Caco-2 (cell line): ENCODE results near the gene FBXW10B. TPM values are rescaled to one million over a fixed set of nuclear protein-coding genes. Genes with fewer than 3 reads are reported as not detected.
"Not testable (repeated sequence)": the region's sequence is repeated elsewhere in the genome, so short reads cannot be mapped to it uniquely, and the experiment has no call there.

Experiments
- BruUV-seq: library from RNA; stranded (reverse); fragments of 400-500 nt; replicated peaks from 2 replicates; lab custom pipeline; 2021; lab: Mats Ljungman, UMichigan
- CTCF ChIA-PET: fragments of 300-600 bp; sonication (Branson Sonifier 250); formaldehyde crosslinking; loops from one replicate; lab custom pipeline; 2022; ENCODE audit warnings: antibody characterized with exemption; lab: Charles Lee
- POLR2A ChIA-PET: fragments of 300-600 bp; sonication (Branson Sonifier 250); formaldehyde crosslinking; loops from one replicate; lab custom pipeline; 2022; ENCODE audit warnings: antibody characterized with exemption; lab: Charles Lee
- DNase-seq, 2 experiments: peaks; one replicate each; pipeline versions ENCODE4 v3.0.0 to v3.0.0-alpha.2; 2020 to 2022
- H3K27me3 ChIP-seq: replicated peaks from 2 replicates; pipeline ENCODE4 v1.6.0; 2011; ENCODE audit warnings: low read length; ENCODE audit not compliant: control insufficient read depth, insufficient read depth
- H3K36me3 ChIP-seq: 2 replicates; pipeline ENCODE4 v1.5.1; 2011; ENCODE audit warnings: low read length; ENCODE audit not compliant: control insufficient read depth, insufficient read depth
- H3K4me1 ChIP-seq: fragments of 250-450 bp; sonication (Bioruptor Pico); 2 replicates; pipeline ENCODE4 v1.5.1; 2020; ENCODE audit warnings: mild to moderate bottlenecking
- H3K4me3 ChIP-seq: 2 replicates; pipeline ENCODE4 v1.5.1; 2011; ENCODE audit warnings: low read depth, mild to moderate bottlenecking, control low read depth, low read length
- H3K9me3 ChIP-seq: fragments of 250-450 bp; sonication (Bioruptor Pico); 2 replicates; pipeline ENCODE4 v1.5.1; 2020; ENCODE audit warnings: mild to moderate bottlenecking, moderate library complexity
- H3K27ac Mint-ChIP-seq: one replicate; pipeline ENCODE4 v1.8.0; 2022; ENCODE audit warnings: mixed read lengths; ENCODE audit not compliant: unreplicated experiment
- H3K27me3 Mint-ChIP-seq: one replicate; pipeline ENCODE4 v1.8.0; 2022; ENCODE audit warnings: mixed read lengths; ENCODE audit not compliant: insufficient read depth, unreplicated experiment
- H3K36me3 Mint-ChIP-seq: one replicate; pipeline ENCODE4 v1.8.0; 2022; ENCODE audit warnings: mild to moderate bottlenecking, mixed read lengths; ENCODE audit not compliant: insufficient read depth, unreplicated experiment
- H3K4me1 Mint-ChIP-seq: one replicate; pipeline ENCODE4 v1.8.0; 2022; ENCODE audit warnings: low read depth, mixed read lengths; ENCODE audit not compliant: unreplicated experiment
- H3K4me3 Mint-ChIP-seq: one replicate; pipeline ENCODE4 v1.8.0; 2022; ENCODE audit warnings: mild to moderate bottlenecking, moderate library complexity, mixed read lengths; ENCODE audit not compliant: unreplicated experiment
- H3K9me3 Mint-ChIP-seq: one replicate; pipeline ENCODE4 v1.8.0; 2022; ENCODE audit warnings: mixed read lengths; ENCODE audit not compliant: unreplicated experiment
- intact Hi-C: fragments of 100-400 bp; cut with micrococcal nuclease; formaldehyde crosslinking; loops from one replicate; pipeline ENCODE4 v1.10.0; 2022; ENCODE audit not compliant: unreplicated experiment
- total RNA-seq: library from RNA; stranded (reverse); gene quantifications from 2 replicates; pipeline ENCODE4 v1.2.3, GENCODE V29; 2022

FBXW10B gene
- total RNA-seq, 1 experiment from 2014 or later, result not detected

DNA sequence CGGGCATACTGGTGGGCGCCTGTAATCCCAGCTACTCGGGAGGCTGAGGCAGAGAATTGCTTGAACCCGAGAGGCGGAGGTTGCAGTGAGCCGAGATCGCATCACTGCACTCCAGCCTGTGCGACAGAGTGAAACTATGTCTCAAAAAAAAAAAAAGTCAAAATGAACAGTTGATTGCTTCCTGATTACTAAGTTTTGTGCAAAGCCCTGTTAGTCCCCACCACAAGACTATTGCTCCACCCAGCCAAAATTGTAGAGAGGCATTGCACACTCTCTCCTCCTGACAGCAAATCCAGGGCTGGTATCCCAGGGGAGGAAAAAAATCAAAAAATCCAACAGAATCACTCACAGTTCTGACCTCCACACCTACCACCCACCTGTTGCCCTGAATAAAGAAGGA lies 26.5 kb downstream of the FBXW10B start:
- H3K4me3 Mint-ChIP-seq, CTCF ChIA-PET, H3K4me3 ChIP-seq, POLR2A ChIA-PET, H3K36me3 ChIP-seq, BruUV-seq, H3K9me3 Mint-ChIP-seq, H3K4me1 Mint-ChIP-seq, H3K27me3 Mint-ChIP-seq, H3K36me3 Mint-ChIP-seq, H3K4me1 ChIP-seq, H3K9me3 ChIP-seq, H3K27me3 ChIP-seq, intact Hi-C loops, DNase-seq, H3K27ac Mint-ChIP-seq: not testable (repeated sequence)

DNA sequence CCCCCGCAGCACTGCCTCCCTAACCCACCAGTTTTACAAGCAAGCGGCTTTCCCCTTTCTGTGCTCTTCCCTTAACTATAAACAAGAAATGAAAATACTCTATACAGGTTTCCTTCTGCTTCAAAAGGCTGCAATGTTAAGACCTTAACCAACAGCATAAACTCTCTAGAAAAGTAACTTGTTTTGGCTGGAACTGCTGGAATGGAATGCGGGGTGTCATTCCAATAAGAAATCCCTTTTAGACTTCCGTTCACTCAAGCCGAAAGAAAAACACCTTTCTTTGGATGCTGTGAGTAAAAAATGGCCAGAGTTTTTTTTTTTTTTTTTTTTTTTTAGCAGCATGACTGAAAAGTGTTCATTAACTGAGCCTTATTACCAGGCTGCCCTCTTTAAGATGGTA lies 27.5 kb downstream of the FBXW10B start:
- CTCF ChIA-PET, intact Hi-C loops, H3K9me3 ChIP-seq, H3K9me3 Mint-ChIP-seq, DNase-seq, H3K27ac Mint-ChIP-seq, H3K36me3 Mint-ChIP-seq, POLR2A ChIA-PET, BruUV-seq, H3K4me3 Mint-ChIP-seq, H3K4me1 Mint-ChIP-seq, H3K27me3 Mint-ChIP-seq, H3K4me1 ChIP-seq, H3K4me3 ChIP-seq, H3K36me3 ChIP-seq, H3K27me3 ChIP-seq: not testable (repeated sequence)

DNA sequence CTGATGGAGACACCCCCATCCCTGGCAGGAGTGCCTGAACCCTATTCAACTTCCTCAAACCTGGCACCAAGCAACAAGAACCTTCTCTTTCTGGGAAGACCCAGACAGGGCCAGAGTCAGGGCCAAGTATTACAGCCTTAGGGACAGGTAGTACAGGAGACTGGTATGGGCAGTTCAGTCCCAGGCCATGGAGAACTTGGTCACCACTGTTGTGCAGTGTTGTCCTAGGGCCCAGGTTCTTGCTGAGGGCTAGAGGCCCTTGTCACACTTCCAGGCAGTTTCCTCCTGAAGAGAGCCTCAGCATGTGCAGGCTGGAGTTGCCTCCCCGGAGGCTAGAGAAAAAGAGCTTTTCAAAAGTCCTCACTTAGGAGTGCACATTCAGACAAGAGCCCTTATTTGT lies 28.7 kb downstream of the FBXW10B start:
- H3K36me3 Mint-ChIP-seq, CTCF ChIA-PET, POLR2A ChIA-PET, H3K27me3 ChIP-seq, H3K27ac Mint-ChIP-seq, H3K9me3 Mint-ChIP-seq, H3K4me3 ChIP-seq, H3K4me1 Mint-ChIP-seq, BruUV-seq, intact Hi-C loops, H3K4me3 Mint-ChIP-seq, DNase-seq, H3K9me3 ChIP-seq, H3K36me3 ChIP-seq, H3K4me1 ChIP-seq, H3K27me3 Mint-ChIP-seq: not testable (repeated sequence)

- H3K4me3 Mint-ChIP-seq, H3K27ac Mint-ChIP-seq, H3K36me3 ChIP-seq, H3K4me1 ChIP-seq, H3K27me3 Mint-ChIP-seq, H3K4me3 ChIP-seq, intact Hi-C loops, H3K36me3 Mint-ChIP-seq, CTCF ChIA-PET, BruUV-seq, H3K27me3 ChIP-seq, H3K9me3 ChIP-seq, H3K4me1 Mint-ChIP-seq, DNase-seq, POLR2A ChIA-PET, H3K9me3 Mint-ChIP-seq: not testable (repeated sequence)
Measured at GRCh38 chr17:15589544-15590536, 29.7 kb downstream of the FBXW10B start.

GRCh38 chr17:15588017-15588416 lies 31.5 kb downstream of the FBXW10B start:
- BruUV-seq, POLR2A ChIA-PET, H3K4me3 Mint-ChIP-seq, H3K9me3 Mint-ChIP-seq, H3K27me3 ChIP-seq, H3K27ac Mint-ChIP-seq, H3K36me3 ChIP-seq, intact Hi-C loops, DNase-seq, H3K4me3 ChIP-seq, H3K9me3 ChIP-seq, CTCF ChIA-PET, H3K27me3 Mint-ChIP-seq, H3K4me1 Mint-ChIP-seq, H3K36me3 Mint-ChIP-seq, H3K4me1 ChIP-seq: not testable (repeated sequence)

DNA sequence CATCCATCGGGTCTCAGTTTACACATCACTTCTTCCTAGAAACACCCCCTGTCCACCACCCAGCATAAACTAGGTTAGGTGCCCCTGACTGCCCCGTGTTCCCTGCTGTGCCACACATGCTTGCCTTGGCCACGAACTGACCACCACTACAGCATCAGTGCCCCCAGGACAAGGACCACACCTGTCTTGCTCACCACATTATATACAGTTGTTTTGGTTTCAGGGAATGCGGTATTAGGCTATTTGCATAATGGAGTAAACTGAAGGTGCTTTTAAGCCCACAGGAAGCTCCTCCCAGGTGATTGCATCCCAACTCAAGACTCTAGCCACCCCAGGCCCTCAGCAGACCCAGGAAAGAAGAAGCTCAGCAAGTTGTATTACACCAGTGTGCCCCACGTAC lies 36.2 kb downstream of the FBXW10B start:
- H3K4me1 Mint-ChIP-seq, DNase-seq, H3K4me3 Mint-ChIP-seq, H3K9me3 Mint-ChIP-seq, BruUV-seq, POLR2A ChIA-PET, H3K9me3 ChIP-seq, CTCF ChIA-PET, H3K27ac Mint-ChIP-seq, H3K4me3 ChIP-seq, H3K27me3 Mint-ChIP-seq, H3K36me3 Mint-ChIP-seq, H3K36me3 ChIP-seq, H3K27me3 ChIP-seq, intact Hi-C loops, H3K4me1 ChIP-seq: not testable (repeated sequence)

- H3K4me1 ChIP-seq, H3K27ac Mint-ChIP-seq, H3K9me3 Mint-ChIP-seq, intact Hi-C loops, CTCF ChIA-PET, BruUV-seq, H3K4me3 Mint-ChIP-seq, H3K36me3 ChIP-seq, DNase-seq, H3K27me3 ChIP-seq, H3K27me3 Mint-ChIP-seq, H3K36me3 Mint-ChIP-seq, H3K9me3 ChIP-seq, POLR2A ChIA-PET, H3K4me3 ChIP-seq, H3K4me1 Mint-ChIP-seq: not testable (repeated sequence)
Measured at GRCh38 chr17:15581462-15581861, 38.0 kb downstream of the FBXW10B start.
